Fibroblast of skin of left quadriceps (primary cell): ENCODE data around the gene OR2AT4.
"Not testable (repeated sequence)": the region's sequence is repeated elsewhere in the genome, so short reads cannot be mapped to it uniquely, and the experiment has no call there.

Experiments
- DNase-seq, 2 experiments: peaks; one replicate each; pipeline ENCODE4 v3.0.0-alpha.2; 2013; ENCODE audit warnings: low read depth in 2 of 2

The OR2AT4 gene

DNA sequence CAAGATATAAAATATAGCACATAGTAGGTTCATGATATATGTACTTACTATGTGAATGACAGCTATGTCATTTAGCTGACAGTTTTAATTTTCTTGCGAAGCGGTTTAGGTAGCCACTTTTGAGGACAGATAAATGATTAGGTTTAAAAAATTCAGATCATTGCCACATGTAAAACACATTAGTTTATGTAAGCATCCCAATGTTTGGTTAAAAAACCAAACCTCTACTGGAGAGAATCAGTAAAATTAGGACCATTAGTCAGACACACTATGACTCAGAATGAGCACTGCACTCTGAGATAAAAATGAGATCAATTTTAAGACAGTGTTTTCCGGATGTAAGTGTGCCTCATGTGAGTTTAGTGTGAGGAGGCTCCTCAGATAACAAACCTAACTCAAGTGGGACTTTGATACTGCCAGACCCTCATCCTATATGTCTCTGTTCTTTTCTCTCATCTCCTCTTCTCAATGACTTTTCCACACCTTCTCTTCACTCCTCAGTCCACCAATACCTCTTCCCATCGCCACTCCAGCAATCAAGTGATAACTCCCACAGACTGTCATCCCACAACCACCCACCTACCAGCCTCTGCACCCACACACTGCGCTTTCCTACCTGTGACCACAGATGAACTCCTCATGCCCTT is 6.8 kb upstream of the OR2AT4 start:
- DNase-seq, result peak; percentile 20 to 29

DNA sequence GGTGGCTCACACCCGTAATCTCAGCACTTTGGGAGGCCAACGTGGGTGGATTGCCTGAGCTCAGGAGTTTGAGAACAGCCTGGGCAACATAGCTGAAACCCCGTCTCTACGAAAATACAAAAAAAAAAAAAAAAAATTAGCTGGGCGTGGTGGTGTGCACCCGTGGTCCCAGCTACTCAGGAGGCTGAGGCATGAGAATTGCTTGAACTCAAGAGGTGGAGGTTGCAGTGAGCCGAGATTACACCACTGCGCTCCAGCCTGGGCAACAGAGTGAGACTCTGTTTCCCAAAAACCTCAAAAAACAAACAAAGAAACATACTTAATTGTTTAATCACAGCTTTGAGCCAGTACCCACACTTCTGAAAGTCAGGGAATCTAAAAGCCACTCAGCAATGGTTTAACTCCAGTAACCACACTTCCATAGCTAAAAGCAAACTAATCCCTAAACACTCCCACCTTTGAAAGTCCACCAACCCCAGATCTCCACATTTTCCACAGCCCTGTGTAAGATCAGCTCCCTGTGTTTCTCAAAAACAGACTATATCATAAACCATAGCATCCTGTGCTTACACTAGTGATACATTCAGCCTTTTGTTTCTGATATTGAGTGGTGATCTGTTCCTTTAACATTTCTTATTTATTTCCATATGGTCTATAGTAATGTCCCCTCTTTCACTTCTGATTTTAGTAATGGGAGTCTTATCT is 4.9 kb upstream of the OR2AT4 start:
- no peak for DNase-seq

DNA sequence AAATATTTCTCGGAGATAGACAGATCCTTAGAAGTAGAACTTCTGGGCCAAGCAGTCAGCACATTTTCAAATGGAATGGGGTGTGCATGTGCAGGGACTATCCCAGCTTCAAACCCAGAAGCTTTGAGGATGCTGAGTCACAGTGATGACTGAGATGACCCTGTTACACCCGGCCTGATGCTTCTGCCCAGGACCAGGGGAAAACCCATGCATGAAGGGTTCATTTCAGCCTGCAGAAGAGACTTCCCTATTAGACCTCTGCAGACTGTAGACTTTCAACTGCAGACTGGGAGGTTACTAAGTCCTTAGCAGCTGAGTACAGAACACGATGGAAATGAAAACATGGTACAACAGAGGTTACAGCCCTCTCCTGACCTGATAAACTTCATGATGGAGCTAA is 3.6 kb upstream of the OR2AT4 start:
- DNase-seq, result no peak

DNA sequence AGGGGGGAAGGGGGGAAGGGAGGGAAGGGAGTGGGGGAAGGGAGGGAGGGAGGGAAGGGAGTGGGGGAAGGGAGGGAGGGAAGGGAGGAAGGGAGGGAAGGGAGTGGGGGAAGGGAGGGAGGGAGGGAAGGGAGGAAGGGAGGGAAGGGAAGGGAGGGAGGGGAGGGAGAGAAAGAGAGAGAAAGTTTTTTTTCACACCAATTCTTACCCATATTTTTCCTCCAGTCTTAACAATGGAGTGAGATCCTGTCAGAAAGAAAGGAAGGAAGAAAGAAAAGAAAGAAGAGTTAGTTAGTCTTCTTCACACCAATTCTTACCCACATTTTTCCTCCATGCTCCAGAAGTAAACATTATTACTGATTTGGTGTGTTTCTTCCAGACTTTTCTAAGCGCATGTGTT is 3.0 kb upstream of the OR2AT4 start:
- no peak for DNase-seq

DNA sequence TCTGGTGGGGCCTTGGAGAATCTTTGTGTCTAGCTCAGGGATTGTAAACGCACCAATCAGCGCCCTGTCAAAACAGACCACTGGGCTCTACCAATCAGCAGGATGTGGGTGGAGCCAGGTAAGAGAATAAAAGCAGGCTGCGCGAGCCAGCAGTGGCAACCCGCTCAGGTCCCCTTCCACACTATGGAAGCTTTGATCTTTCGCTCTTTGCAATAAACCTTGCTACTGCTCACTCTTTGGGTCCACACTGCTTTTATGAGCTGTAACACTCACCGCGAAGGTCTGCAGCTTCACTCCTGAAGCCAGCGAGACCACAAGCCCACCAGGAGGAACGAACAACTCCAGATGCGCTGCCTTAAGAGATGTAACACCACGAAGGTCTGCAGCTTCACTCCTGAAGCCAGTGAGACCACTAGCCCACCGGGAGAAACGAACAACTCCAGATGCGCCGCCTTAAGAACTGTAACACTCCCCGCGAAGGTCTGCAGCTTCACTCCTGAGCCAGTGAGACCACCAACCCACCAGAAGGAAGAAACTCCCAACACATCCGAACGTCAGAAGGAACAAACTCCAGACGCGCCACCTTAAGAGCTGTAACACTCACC is 2.3 kb upstream of the OR2AT4 start:
- not testable (repeated sequence) for DNase-seq

DNA sequence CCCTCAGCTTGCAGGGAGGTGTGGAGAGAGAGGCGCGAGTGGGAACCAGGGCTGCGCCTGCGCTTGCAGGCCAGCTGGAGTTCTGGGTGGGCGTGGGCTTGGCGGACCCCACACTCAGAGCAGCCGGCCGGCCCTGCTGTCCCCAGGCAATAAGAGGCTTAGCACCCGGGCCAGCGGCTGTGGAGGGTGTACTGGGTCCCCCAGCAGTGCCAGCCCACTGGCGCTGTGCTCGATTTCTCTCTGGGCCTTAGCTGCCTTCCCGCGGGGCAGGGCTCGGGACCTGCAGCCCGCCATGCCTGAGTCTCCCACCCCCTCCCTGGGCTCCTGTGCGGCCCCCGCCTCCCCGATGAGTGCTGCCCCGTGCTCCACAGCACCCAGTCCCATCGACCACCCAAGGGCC is 1.5 kb upstream of the OR2AT4 start:
- DNase-seq, result not testable (repeated sequence)

DNA sequence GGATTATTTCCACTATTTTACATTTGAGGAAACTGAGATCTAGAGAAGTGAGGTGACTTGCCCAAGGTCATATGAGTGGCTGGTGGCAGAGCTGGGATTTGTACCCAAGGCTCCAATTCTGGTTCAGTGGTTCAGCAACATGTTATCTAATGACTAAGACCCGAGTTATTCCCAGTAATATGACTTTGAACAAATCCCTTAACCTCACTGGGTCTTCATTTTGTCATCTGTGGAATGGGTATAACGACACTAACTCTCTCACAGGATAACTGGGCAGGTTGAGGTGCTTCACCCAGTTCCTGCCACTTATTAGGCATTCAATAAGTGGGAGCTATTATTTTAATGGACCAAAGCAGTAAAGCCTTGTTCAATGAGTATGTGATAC is 489 bp upstream of the OR2AT4 start:
- no peak for DNase-seq

DNA sequence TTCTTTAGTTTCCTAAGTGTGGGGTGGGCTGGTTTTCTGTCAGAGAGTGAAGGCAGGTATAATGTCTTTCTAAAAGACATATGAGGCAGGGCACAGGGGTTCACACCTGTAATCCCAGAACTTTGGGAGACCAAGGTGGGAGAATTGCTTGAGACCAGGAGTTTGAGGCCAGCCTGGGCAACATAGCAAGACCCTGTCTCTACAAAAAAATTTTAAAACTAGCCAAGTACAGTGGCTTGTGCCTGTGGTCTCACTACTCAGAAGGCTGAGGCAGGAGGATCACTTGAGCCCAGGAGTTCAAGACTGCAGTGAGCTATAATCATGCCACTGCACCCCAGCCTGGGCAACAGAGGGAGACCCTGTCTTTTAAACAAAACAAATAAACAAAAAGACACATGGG is 2.3 kb downstream of the OR2AT4 start:
- not testable (repeated sequence) for DNase-seq

DNA sequence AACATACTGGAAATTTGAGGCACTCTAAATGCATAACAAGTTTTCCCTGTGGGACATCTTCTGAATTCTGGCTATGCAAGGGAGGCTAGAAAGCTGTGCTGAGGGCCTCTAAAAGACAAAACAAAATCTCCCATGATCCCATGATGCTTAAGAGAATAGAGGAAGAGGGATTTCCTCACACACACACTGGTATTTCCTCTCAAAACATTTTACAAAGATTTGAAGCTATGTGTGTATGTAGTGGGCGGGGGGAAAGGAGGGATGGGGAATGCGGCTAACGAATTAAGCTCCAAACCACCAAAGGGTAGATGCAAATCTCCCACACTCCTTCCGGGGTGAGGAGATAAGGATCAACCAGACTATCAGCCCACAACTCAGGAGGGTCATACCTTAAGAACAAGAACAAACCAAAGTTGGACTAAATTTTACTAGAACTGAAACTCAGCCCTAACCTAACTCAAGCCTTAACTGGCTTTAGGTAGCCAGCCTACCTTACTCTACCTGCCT is 6.0 kb downstream of the OR2AT4 start:
- DNase-seq, result no peak

DNA sequence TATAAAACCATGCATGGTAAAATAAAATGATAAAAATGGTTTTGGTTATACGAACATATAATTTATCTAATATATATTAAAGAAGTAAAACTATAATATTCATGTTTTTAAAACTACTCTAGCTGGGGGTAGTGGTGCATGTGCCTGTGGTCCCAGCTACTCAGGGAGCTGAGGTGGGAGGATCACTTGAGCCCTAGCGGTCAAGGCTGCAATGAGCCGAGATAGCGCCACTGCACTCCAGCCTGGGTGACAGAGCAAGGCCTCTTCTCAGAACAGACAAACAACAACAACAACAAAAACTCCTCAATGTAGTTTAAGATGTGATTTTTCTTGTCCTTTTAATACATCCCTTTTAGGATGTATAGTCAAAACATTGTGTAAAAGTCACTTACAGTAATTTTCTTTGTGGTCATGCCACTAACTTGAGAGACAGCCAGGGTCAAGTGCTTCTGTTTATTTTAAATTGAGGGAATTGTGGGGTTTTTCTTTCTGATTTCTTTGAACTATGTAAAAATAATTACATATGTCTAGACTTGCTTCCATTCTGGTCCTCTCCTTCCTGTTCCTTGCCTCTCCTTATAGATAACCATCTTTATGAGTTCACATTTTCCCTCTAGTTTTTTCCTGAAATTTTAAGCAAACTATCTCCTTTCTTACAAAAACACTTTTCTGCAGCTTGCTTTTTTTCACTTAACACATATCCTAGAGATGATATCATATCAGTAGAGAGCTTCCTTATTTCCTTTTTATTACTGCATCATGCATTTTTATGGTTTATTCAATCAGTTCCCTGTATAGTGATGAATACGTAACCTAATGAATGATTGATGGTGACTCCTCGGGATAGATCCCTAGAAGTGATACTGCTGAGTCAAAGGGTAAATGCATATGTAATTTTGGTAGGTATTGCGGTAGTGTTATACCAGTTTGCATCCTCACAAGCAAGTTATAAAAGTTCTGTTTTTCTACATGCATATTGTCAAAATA is 9.1 kb downstream of the OR2AT4 start:
- DNase-seq, result no peak

DNA sequence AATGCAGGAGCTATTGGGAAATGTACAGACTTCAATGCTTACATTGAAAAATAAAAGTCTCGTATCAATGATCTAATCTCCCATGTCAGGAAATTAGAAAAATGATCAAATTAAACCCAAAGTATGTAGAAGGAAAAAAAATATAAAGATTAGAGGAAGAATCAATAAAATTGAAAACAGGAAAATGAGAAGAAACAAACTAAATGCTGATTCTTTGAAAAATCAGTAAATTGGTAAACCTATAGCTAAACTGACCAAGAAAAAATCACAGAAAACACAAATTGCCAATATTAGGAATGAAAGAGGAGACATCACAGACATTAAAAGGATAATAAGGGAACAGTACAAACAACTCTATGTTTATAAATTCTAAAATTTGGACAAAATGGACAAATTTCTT is 11.8 kb downstream of the OR2AT4 start:
- no peak for DNase-seq

DNA sequence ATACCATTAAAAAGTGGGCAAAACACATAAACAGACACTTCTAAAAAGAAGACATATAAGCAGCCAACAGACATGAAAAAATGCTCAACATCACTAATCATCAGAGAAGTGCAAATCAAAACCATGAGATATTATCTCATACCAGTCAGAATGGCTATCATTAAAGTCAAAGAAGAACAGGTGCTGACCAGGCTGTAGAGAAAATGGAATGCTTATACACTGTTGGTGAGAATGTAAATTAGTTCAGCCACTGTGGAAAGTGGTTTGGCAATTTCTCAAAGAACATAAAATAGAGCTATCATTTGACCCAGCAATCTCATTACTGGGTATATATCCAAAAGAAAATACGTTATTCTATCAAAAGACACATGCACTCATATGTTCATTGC is 13.5 kb downstream of the OR2AT4 start:
- DNase-seq, result no peak

DNA sequence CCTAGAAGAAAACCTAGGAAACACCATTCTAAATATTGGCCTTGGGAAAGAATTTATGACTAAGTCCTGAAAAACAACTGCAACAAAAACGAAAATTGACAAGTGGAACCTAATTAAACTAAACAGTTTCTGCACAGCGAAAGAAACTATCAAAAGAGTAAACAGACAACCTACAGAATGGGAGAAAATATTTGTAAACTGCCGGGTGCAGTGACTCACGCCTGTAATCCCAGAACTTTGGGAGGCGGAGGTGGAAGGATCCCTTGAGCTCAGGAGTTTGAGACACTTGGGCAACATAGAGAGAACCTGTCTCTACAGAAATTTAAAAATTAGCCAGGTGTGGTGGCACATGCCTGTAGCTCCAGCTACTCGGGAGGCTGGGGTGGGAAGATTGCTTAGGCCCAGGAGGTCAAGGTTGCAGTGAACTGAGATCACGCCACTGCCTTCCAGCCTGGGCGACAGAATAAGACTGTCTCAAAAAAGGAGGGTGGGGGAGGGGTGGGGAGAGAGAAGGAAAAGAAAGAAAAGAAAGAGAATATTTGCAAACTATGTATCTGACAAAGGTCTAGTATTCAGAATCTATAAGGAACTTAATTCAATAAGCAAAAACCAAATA is 14.0 kb downstream of the OR2AT4 start:
- no peak for DNase-seq

DNA sequence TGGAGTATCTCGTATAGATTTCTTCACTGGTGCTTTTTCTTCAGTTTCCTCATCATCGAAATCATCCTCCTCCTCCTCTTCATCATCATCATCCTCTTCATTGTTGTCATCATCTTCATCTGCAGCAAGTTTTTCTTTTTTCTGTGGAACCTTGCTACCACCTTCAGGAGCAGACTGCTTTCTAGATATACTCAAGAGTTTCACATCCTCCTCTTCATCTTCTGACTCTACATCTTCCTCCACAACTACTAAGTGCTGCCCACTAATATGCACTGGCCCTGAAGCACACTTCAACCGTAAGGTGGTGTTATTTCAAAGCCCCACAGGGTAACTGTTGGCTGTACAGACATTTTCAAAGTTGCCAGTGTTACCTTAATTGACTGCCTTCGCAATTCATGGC is 17.1 kb downstream of the OR2AT4 start:
- DNase-seq, result no peak

DNA sequence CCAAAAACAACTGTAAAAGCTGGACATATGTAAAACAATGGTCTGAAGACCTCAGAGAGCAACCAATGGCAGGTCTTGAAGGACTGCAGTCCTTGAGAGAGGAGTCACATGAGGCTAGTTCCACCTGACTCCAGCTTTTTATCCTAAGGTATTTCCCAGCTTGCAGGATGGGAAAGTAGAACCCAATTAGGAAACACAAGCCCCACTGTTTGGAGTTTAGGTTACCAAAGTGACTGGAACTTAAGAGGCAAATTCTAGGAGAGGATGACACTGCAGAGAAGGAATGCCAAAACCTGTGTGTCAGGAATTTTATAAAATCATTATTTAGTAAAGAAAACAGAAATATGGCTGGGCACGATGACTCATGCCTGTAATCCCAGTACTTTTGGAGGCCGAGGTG is 18.4 kb downstream of the OR2AT4 start:
- no peak for DNase-seq

DNA sequence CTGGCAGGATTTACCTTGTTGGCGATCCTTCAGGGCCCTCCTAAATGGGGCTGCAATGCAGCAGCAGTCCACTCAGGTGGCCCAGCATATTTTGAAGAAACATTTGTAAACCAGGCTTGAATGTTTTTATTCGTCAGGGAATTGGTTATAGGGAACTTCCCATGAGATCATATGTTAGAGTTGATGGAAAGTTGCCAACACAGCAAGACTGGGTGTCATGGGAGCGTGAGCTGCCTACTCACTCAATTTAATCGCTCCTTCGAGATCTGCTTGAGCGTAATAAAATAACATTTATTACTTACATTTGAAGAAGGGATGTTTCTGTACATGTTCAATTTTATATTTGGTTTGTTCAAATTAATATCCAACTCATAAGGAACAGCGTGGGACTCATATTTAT is 19.4 kb downstream of the OR2AT4 start:
- DNase-seq, result no peak

DNA sequence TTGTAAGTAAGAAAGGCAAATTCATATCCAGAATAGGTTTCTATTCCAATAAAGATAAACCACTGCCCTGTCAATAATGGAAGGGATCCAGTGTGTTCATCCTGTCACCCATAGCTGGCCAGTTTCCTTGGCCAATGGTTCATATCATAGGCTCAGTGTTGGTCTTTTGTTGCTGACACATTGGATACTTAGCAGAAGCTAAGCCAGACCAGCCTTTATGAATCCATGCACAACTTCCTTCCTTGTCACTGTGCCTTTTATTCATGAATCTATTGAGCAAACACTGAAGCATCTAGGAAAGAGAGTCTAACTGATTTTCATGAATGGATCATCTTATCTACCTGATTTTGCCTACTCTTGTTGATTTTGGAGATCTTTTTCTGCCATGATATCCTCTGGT is 20.0 kb downstream of the OR2AT4 start:
- no peak for DNase-seq

DNA sequence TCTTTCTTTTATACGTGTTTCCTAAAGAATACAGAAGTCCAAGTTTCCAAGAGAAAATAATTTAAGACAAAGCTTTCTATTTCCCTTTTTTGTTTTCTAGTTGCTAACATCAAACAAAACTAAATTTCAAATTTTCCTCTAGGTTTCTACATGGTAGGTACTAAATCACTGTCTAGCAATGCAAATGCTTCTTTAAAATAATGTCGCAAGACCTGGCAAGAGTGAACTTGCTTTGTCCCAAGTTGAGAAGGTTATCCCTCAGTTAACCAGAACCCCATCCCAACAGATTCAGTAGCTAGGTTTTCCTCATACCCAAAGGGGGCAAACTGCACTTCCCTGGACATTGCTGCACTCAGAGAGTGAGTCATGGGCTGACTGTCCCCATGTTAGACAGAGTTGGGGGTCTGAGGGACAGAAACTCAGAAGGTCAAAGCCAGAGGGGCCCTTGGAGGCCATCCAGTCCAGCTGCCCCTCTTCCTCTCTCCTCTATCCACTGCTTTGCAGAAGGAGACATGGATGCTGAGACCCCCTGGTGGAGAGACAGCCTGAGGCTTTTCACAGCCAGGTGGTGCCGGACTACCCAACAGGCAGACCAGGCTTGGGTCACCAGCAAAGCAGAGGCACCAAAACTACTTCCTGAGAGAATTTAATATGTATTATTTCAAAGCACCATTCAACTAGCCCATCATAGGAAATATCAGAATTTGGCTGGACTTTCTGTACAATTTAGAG is 23.1 kb downstream of the OR2AT4 start:
- no peak for DNase-seq

DNA sequence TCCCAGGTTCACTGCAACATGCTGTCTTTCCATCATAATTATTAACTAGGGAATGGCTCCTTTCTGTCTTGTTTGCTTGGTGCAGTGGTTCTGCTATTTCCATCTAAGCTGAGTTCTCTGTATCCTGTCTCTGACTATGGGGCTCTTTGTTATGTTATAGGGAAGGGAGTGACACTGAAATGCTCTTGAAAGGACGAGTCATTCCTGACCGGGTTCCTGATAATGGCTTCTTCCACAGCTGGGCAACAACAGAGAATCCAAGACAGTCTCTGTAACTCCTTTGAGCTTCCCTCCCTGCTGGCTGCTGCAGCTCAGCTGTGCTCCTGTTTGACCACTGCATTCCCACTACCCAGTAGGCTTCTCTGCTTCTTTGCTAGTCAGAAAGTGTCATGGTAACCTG is 24.1 kb downstream of the OR2AT4 start:
- no peak for DNase-seq

DNA sequence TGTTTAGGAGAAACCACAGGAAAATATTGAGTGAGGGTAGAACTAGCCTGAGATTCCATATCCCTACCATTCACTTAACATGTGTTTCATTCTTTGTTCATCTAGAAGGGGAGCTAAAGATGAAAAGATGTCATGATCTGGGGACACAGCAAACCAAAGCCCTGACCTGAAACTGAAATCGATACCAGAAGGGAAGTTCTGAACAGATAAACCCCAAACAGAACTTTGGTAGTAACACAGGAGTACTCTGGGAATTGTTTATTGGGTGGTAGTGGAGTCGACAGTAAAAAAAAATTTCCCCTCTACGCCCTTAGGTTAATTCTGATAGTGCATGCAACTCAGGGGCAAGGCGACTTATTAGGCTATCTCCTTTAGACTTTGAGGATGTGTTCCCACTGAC is 27.2 kb downstream of the OR2AT4 start:
- DNase-seq, result no peak

DNA sequence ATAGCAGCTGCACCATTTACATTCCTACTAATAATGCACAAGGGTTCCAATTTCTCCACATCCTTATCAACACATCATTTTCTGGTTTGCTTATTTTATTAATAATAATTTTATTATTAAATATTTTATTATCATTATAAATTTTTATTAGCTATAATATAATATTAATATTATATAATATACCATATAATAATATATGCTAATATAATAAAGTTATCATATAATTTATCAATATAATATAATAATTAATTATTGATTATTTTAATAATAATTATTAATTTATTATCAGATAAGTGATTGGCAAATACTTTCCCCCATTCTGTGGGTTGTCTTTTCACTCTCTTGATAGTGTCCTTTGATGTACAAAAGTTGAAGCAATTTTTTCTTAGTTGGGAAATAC is 27.7 kb downstream of the OR2AT4 start:
- no peak for DNase-seq
